ENCODE data around the gene FGF7.

DNA sequence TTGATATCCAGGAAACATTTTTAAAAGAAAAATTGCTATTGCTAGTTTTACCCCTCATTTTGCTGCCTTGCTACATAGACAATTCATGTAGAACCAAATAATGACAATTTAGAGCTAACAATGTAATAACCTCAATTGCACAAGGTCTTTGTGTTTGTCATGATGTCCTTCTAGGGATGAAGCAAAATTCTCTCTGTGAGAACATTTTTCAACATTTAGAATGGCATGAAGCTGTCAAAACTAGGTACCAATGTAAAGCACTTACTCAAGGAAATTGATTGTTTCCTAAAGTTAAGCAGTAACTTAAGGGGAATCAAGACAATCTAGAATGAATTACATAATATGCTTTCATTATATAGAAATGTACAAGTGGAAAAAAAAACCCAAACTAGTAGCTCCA lies 7.9 kb upstream of the FGF7 start:
- TF ChIP-seq, protein P1, sequence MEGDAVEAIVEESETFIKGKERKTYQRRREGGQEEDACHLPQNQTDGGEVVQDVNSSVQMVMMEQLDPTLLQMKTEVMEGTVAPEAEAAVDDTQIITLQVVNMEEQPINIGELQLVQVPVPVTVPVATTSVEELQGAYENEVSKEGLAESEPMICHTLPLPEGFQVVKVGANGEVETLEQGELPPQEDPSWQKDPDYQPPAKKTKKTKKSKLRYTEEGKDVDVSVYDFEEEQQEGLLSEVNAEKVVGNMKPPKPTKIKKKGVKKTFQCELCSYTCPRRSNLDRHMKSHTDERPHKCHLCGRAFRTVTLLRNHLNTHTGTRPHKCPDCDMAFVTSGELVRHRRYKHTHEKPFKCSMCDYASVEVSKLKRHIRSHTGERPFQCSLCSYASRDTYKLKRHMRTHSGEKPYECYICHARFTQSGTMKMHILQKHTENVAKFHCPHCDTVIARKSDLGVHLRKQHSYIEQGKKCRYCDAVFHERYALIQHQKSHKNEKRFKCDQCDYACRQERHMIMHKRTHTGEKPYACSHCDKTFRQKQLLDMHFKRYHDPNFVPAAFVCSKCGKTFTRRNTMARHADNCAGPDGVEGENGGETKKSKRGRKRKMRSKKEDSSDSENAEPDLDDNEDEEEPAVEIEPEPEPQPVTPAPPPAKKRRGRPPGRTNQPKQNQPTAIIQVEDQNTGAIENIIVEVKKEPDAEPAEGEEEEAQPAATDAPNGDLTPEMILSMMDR (conservative IDR thresholded peaks at IDR 0.05; ENCODE audit: low read depth in 2 of 2) = no peak
- no peak for TF ChIP-seq POLR2AphosphoS5 (IDR thresholded peaks at IDR 0.05; ENCODE audit: low read depth)
- TF ChIP-seq CREB1 (CRISPR knock-in tag; IDR thresholded peaks at IDR 0.05; ENCODE audit: low read depth) = no peak
